Measurements from ENCODE around the gene IRF1. TPM values are rescaled to one million over a fixed set of nuclear protein-coding genes. Genes with fewer than 3 reads are reported as not detected.
"Not testable (repeated sequence)": the region's sequence is repeated elsewhere in the genome, so short reads cannot be mapped to it uniquely, and the experiment has no call there.

The IRF1 gene
- total RNA-seq, 4 donors from 2014 or later, result 17.5 to 24.1 (median 20.1) TPM

DNA sequence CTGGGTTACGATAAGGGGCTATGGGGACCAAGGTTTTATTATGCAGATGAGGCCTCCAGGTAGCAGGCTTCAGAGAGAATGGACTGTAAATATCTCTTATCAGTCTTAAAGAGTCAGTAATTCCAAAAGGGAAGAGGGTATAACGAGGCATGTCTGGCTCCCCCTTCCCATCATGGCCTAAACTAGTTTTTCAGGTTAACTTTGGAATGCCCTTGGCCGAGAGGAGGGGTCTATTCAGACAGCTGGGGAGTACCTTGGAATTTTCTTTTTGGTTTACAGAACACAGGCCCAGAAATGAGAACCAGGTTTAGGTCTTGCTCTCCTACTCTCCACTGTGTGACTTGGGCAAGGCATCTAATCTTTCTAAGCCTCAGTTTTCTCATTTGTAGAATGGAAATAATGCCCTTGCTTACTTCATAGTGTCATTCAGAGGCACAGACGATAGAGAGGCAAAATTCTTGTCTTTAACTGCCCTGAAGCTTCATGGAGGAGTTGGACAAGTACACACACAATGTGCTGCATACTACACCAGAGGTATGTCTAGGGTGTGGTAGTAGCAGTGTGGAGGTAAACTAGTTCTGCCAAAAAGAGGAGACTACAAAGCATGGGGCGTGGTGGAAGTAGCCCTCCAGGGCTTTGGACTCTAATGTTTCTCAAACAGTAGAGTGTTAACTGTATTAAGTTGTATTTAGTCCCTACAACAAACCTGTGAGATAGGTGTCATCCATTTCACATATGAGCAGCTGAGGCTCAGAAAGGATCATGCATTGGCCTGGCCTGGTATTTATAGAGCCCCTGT lies 45.5 kb downstream of the IRF1 start:
- Histone ChIP-seq H3K4me3 (no peak overlapping the region), H3K4me1 (peaks cover 40% of the 10 kb centered on the region), H3K36me3 (no peaks in the 10 kb centered on the region), H3K27me3 (no peaks in the 10 kb centered on the region), H3K9me3 (no peaks in the 10 kb centered on the region), H3K27ac (peak overlapping the region; percentile 20)
- 69% methylated on average over 5 of the region's 5 CpGs for WGBS
- no peak for TF ChIP-seq POLR2AphosphoS5 (IDR thresholded peaks at IDR 0.05)
- no peak for TF ChIP-seq EP300 (IDR thresholded peaks at IDR 0.05)
- TF ChIP-seq, protein P1, sequence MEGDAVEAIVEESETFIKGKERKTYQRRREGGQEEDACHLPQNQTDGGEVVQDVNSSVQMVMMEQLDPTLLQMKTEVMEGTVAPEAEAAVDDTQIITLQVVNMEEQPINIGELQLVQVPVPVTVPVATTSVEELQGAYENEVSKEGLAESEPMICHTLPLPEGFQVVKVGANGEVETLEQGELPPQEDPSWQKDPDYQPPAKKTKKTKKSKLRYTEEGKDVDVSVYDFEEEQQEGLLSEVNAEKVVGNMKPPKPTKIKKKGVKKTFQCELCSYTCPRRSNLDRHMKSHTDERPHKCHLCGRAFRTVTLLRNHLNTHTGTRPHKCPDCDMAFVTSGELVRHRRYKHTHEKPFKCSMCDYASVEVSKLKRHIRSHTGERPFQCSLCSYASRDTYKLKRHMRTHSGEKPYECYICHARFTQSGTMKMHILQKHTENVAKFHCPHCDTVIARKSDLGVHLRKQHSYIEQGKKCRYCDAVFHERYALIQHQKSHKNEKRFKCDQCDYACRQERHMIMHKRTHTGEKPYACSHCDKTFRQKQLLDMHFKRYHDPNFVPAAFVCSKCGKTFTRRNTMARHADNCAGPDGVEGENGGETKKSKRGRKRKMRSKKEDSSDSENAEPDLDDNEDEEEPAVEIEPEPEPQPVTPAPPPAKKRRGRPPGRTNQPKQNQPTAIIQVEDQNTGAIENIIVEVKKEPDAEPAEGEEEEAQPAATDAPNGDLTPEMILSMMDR (IDR thresholded peaks at IDR 0.05), result no peak
- no peak for TF ChIP-seq POLR2A (IDR thresholded peaks at IDR 0.05)
- DNase-seq (ENCODE audit: low spot score in 2 of 2), result no peak

DNA sequence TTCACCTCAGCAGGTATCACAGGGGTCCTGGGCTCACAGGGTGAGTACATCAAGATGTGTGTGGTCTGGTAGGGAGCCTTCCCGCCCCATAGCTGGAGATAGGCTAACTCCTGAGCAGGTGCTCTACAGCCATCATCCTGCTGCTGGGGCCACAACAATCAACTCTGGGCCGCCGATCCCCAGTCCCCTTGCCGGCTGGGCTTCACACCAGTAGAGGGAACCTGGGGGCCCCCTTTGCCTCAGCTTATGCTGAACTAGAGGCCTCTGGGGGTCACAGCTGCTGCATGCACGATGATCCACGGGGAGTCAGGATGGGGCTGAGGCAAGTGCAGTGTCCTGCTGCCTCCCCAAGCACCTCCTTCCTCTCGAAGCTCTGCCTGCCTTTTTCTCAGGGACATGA lies 46.5 kb downstream of the IRF1 start:
- H3K27ac ChIP-seq, result no peak overlapping the region
- no peak for TF ChIP-seq POLR2AphosphoS5 (IDR thresholded peaks at IDR 0.05)
- TF ChIP-seq, protein P1 (IDR thresholded peaks at IDR 0.05), result no peak
- TF ChIP-seq POLR2A (IDR thresholded peaks at IDR 0.05), result no peak
- TF ChIP-seq EP300 (IDR thresholded peaks at IDR 0.05), result no peak
- WGBS, result 74% methylated on average over 4 of the region's 7 CpGs
- H3K4me1 ChIP-seq, result peaks cover 49% of the 10 kb centered on the region
- no peaks in the 10 kb centered on the region for H3K36me3 ChIP-seq
- H3K27me3 ChIP-seq, result no peaks in the 10 kb centered on the region
- H3K4me3 ChIP-seq, result no peak overlapping the region
- H3K9me3 ChIP-seq, result no peaks in the 10 kb centered on the region
- no peak for DNase-seq (ENCODE audit: low spot score in 2 of 2)

DNA sequence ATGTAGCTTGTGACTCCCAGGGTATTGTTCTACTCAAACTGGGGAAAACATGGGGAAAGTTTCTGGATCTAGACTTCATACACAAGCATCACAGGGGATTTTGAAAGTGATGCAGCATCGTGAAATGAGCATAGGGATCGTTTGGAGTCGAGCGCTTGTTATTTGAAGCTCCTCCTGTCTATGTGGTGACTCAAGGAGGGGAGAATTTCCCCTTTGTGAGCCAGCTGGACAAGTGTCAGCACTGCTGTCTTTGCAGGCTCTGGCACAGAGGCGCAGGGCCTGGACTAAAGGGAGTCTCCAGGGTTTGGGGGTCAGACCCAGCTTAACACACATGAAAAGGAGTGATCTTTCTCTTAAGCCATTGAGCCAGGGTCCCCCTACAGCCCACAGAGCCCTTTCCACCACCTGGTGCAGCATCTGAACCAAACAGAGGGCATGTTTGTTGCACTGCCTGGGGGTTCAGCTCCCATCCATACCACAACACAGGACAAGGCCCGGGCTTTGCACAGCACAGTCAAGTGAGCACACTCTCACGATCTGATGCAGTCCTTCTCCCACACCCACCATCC lies 51.0 kb downstream of the IRF1 start:
- peak in 1 of 2 donors; percentile 82 for DNase-seq (ENCODE audit: low spot score in 2 of 2)
- peaks cover 62% of the 10 kb centered on the region for H3K4me1 ChIP-seq
- 14% methylated on average over 7 of the region's 7 CpGs for WGBS

DNA sequence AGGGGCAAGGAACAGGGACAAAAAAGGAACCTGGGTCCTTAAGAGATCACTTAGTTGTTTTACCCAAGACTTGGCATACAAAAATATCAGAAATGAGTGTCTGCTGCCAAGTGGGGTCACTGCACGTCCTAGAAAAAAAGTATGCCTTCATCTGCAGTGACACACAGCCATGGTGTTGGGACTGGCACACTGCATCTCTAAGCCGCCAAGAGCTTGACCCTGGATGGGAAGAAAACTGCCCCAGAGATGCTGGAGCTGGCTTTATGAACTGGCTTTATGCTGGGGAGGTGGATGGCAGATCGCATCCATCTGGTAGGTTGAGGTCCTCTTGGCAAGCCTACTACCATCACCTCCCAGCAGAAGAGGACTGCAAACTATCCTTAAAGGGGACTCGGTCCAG lies 51.7 kb downstream of the IRF1 start:
- peaks cover 59% of the 10 kb centered on the region for H3K4me1 ChIP-seq

More for the DNA sequence above, 51.0 kb downstream of the IRF1 start:
- Histone ChIP-seq H3K36me3 (no peaks in the 10 kb centered on the region), H3K27ac (peak overlapping the region; percentile 77), H3K27me3 (no peaks in the 10 kb centered on the region), H3K9me3 (no peaks in the 10 kb centered on the region), H3K4me3 (no peak overlapping the region)
- TF ChIP-seq POLR2AphosphoS5 (IDR thresholded peaks at IDR 0.05), result peak in 1 of 3 donors; percentile 21
- no peak for TF ChIP-seq EP300 (IDR thresholded peaks at IDR 0.05)
- no peak for TF ChIP-seq POLR2A (IDR thresholded peaks at IDR 0.05)
- TF ChIP-seq, protein P1 (IDR thresholded peaks at IDR 0.05), result no peak

DNA sequence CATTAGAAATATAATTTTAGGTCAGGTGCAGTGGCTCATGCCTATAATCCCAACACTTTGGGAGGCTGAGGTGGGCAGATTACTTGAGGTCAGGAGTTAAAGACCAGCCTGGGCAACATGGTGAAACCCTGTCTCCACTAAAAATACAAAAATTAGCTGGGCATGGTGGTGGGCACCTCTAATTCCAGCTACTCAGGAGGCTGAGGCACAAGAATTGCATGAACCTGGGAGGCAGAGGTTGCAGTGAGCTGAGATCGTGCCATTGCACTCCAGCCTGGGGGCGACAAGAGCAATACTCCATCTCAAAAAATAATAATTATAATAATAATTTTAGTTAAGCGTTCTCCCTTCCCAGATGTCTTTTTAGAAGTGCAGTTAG lies 52.3 kb downstream of the IRF1 start:
- WGBS, result 91% methylated on average over 3 of the region's 3 CpGs

More for the DNA sequence above, 51.7 kb downstream of the IRF1 start:
- TF ChIP-seq POLR2A (IDR thresholded peaks at IDR 0.05) (no peak), POLR2AphosphoS5 (IDR thresholded peaks at IDR 0.05) (no peak), EP300 (IDR thresholded peaks at IDR 0.05) (no peak)
- TF ChIP-seq, protein P1 (IDR thresholded peaks at IDR 0.05), result no peak
- Histone ChIP-seq H3K36me3 (no peaks in the 10 kb centered on the region), H3K9me3 (no peaks in the 10 kb centered on the region), H3K4me3 (no peak overlapping the region), H3K27ac (peak overlapping the region; percentile 77), H3K27me3 (no peaks in the 10 kb centered on the region)
- DNase-seq (ENCODE audit: low spot score in 2 of 2), result no peak
- 44% methylated on average over 3 of the region's 4 CpGs for WGBS

More for the DNA sequence above, 52.3 kb downstream of the IRF1 start:
- not testable (repeated sequence) for DNase-seq (ENCODE audit: low spot score in 2 of 2); H3K4me3 ChIP-seq; H3K27me3 ChIP-seq; H3K36me3 ChIP-seq; H3K9me3 ChIP-seq
- Histone ChIP-seq H3K27ac (peak overlapping the region; percentile 77), H3K4me1 (peaks cover 58% of the 10 kb centered on the region)
